VCaP (cell line): ENCODE data around the gene IL6ST.
"Not testable (repeated sequence)": the region's sequence is repeated elsewhere in the genome, so short reads cannot be mapped to it uniquely, and the experiment has no call there.

Source experiments
- H3K27ac ChIP-seq: fragments of 450-650 bp; 2 replicates; pipeline ENCODE4 v1.5.1; 2017
- TF ChIP-seq, protein P1 (sequence below): fragments of 450-650 bp; conservative IDR thresholded peaks from 2 replicates; pipeline ENCODE4 v1.5.1; 2017; ENCODE audit warnings: mild to moderate bottlenecking, moderate library complexity

Gene IL6ST

DNA sequence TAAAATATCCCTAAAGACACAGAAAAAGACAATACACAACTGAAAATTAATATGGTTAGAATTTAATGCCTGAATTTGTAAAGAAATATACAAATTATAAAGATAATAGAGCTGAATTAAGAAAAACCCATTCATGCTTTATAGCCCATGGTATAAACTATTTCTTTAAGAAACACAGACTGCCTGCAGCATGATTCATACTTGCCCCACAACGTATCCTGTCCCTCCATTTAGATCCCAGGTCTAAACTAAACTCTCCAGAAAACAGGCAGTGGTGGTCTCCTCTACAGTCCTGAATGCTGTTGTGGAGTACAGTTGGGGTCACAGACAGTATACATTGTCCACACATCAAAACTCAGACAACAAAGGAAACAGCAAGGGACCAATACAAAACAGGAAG, 24.8 kb downstream of the IL6ST start:
- no peak overlapping the region for H3K27ac ChIP-seq
- TF ChIP-seq, protein P1, sequence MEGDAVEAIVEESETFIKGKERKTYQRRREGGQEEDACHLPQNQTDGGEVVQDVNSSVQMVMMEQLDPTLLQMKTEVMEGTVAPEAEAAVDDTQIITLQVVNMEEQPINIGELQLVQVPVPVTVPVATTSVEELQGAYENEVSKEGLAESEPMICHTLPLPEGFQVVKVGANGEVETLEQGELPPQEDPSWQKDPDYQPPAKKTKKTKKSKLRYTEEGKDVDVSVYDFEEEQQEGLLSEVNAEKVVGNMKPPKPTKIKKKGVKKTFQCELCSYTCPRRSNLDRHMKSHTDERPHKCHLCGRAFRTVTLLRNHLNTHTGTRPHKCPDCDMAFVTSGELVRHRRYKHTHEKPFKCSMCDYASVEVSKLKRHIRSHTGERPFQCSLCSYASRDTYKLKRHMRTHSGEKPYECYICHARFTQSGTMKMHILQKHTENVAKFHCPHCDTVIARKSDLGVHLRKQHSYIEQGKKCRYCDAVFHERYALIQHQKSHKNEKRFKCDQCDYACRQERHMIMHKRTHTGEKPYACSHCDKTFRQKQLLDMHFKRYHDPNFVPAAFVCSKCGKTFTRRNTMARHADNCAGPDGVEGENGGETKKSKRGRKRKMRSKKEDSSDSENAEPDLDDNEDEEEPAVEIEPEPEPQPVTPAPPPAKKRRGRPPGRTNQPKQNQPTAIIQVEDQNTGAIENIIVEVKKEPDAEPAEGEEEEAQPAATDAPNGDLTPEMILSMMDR: no peak

DNA sequence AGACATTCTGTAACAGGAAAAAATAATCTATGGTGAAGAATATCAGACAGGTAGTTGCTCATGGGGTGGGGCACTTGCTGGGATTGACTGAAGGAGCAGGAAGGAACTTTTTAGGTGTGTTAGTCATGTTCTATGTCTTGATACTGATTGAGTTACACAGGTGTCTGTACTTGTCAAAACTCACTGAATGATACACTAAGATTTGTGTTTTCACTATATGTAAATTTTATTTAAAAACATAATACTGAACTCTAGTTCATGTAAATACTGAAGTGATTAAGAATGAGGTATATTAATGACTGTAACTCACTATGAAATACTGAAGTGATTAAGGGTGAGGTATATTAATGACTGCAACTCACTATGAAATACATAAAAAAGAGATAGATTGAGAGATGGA, 28.5 kb downstream of the IL6ST start:
- TF ChIP-seq, protein P1: no peak
- no peak overlapping the region for H3K27ac ChIP-seq

DNA sequence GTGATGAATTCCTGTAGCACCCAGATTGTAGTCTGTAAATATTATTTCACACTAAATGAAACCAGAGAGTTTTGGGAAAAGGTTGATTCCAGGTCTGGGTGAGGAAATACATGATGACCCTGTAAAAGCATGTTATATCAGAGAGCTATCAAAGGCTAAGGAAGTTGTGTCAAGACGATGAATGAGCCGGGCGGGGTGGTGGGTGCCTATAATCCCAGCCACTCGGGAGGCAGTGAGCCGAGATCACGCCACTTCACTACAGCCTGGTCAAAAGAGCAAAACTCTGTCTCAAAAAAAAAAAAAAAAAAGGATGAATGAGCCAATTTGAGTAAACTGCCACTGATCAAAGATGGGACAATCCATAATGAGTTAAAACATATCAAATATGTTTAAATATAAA, 29.2 kb downstream of the IL6ST start:
- TF ChIP-seq, protein P1: no peak

DNA sequence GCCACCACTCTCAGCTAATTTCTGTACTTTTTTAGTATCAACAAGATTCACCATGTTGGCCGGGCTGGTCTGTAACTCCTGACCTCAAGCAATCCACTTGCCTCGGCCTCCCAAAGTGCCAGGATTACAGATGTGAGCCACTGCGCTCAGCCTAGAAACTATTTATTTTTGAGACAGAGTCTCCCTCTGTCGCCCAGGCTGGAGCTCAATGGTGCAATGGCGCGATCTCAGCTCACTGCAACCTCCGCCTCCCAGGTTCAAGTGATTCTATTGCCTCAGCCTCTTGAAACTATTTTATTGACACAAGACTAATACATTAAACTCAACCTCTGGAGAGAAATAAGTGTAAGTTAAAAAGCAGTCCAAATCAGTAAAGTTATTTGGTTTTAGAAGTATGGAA, 34.0 kb downstream of the IL6ST start:
- TF ChIP-seq, protein P1: no peak
- H3K27ac ChIP-seq: no peak overlapping the region

More for the DNA sequence above, 29.2 kb downstream of the IL6ST start:
- no peak overlapping the region for H3K27ac ChIP-seq

DNA sequence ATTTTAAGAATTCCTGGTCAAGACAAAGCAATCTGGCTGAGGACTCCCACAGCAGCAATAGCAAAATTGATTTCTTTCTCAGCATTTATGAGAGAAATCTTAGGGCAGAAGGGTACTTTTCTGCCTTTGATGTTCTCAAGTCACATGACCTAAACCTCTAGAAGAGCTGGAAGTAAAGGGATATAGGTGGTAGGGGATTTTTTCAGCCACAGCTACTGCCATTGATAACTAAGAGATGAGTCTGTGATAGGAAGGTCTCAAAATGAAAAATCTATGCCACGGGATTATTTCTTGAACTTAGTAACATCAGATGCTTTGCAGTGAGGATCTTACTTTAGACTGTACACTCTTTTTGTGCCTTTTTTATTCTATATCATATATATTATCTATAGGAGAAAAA, 35.6 kb downstream of the IL6ST start:
- no peak overlapping the region for H3K27ac ChIP-seq
- TF ChIP-seq, protein P1: no peak

DNA sequence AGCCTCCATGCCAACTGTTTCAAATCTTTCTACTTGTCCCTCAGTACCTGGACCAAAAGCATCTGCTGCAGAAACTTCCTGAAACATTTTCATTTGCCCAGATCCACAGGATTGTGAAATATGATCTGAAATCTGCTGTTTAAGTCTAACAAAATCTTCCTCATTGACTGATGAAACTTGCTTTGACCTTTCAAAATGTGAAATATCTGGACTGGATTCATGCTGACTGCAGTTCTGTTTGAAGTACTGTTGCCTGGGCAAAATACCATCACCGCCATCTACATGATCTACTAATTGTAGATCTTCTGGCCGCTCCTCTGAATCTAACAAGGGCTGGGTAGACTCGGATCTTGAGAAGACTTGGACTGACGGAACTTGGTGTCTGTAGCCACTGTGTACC, 53.6 kb downstream of the IL6ST start:
- not testable (repeated sequence) for H3K27ac ChIP-seq

DNA sequence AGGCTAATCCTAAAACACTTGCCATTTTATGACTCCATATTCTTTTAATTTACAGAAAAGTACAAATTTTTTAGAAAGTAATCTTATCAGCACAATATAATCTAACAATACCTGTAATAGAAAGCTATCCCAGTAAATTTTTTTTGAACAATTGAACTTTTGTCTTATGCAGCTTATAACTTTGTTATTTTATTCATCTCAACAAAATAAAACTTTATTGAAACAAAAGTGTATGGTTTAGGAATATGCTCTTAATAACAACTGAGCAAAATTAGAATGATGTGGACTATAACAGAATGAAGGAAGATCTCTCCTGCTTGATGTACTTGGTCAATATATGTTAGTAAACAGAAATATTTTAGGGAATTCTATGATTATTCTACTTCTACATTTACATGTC, 57.2 kb downstream of the IL6ST start:
- H3K27ac ChIP-seq: not testable (repeated sequence)

DNA sequence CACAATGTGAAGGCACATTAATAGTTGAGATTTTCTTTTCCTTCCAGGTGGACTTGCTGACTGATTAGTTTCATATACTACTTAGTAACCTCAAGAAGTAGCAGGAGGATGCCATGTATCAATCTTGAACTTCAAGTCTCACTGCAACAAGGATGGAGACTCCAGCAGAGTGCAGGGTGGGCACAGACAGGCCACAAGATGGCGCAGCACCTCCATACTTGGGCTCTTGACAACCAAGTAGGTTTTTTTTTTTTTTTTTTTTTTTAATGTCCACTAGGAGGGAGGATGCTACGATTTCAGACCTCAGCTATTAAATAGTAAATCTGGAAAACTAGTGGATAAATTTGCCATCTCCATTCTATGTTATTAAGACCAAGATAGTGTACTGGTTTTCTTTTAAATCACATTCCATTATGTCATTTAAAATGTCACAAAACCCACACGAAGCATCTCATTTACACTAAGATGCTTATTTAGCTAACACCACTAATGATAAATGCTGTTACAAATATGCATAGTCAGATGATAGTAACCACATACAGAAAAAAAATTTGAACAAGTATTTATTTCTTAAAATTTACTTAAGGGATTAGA, 58.6 kb downstream of the IL6ST start:
- no peak overlapping the region for H3K27ac ChIP-seq
- TF ChIP-seq, protein P1: peak; percentile 84

DNA sequence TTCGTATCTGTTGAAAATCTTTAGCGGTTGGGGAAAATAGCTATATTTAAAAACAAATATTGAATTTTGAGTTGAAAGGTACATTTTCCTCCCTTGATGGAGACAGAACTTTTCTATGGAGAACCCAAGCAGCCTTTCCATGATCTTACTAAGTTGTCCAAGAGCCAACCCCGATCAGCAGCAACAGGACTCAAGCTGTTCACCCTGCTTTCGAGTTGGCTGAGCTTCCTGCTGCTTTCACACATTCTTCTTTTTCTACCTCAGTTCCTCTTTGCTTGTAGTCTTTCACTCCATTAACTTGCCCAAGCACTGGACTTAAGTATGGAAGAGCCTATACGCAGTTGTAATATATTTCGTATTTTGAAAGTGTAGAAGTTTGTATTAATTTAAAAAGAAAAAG, 59.4 kb downstream of the IL6ST start:
- H3K27ac ChIP-seq: no peak overlapping the region
- TF ChIP-seq, protein P1: no peak
